Left cardiac atrium (tissue), 4 donors: ENCODE results near the gene SNX25. TPM values are rescaled to one million over a fixed set of nuclear protein-coding genes. Genes with fewer than 3 reads are reported as not detected.
"Not testable (repeated sequence)": the region's sequence is repeated elsewhere in the genome, so short reads cannot be mapped to it uniquely, and the experiment has no call there.

ENCODE experiments used
- ATAC-seq, 2 donors: fragments of 200-7000 bp; cut with Tn5 transposase; one replicate each; pipeline ENCODE4 v1.9.1; 2020; ENCODE audit warnings: mild to moderate bottlenecking in 2 of 2, moderate library complexity in 2 of 2
- DNase-seq: peaks from one replicate; pipeline ENCODE4 v3.0.0-alpha.2; 2020
- intact Hi-C, 2 donors: fragments of 100-400 bp; cut with DNase I; formaldehyde crosslinking; loops; one replicate each; pipeline versions ENCODE4 v1.14.1 to v1.15.1; 2022 to 2023
- total RNA-seq, 2 donors: library from RNA; stranded (reverse); fragmentation: NEBNext Ultra II Directional; extraction: Animal tissue kit (Norgen Biotek cat#: 25700); gene quantifications; one replicate each; pipeline ENCODE4 v1.2.1, GENCODE V29; 2021
- donor health status: DM: no; HTN: yes; CAD: no.
- donor health status: DM: no; HTN: yes; CAD: no; lungs with severe emphysema.
- donor health status: DM: yes; HTN: yes; CAD: no.
- donor health status: Dilated cardiomyopathy.

Gene SNX25
- total RNA-seq, 2 donors from 2014 or later: 15.4 to 16.6 TPM

DNA sequence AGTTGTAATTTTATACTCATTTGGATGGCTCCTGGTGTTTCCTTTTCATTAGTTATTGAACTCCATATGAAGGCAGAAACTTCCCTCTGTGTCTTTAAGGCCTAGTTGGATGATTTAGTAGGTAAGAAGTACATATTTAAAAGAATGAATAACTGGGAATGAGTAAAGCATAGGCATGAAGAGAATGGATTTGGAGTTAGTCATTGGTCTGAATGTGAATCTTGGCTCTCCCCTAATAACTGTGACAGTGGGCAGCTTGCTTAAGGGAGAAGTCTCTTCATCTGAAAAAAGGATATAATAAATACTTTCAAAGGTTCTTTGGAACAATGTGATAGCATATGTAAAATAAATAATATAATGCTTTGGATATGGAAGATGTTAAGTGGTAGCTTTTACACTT lies 13.2 kb downstream of the SNX25 start:
- ATAC-seq (peak in 1 of 2 donors; percentile 33), DNase-seq (no peak)
- intact Hi-C loops: no loop called here

DNA sequence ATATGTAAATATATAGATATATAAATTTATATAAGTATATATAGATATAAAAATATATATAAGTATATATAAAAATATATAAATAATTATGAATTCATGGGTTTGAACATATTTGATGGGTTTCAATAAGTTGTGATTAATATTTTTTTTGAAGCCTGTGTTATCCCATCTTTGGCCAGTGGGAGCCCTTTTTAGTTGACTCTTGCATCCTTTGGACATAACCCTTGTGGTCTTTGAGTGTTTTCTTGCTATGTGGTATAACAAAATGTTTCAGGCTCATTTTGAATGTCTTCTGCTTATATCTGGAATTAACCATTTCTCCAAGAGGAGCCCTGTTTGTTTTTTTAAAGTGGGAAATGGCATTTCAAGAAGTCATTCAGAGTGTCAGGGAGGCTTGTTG lies 15.2 kb downstream of the SNX25 start:
- ATAC-seq: no peak
- no peak for DNase-seq
- intact Hi-C loops: no loop called here

DNA sequence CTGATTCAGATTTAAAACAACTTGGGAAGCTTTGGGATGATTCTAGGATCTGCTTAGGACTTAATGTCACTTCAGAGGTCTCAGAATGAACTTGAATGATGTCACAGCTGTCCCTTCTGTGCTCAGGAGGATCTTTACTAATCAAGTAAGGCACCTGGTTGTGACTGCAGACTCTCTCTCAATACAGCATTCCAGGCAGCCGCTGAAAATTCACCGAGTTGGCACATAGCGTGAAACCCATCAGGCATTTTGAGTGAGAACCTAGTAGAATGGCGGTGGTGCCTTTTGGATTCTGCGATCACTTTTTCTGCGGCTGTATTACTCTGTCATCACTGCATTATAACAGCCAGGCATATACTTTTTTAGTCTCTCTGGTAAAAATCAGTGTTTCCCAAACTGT lies 16.5 kb downstream of the SNX25 start:
- DNase-seq (no peak), ATAC-seq (no peak)
- intact Hi-C loops: no loop called here

DNA sequence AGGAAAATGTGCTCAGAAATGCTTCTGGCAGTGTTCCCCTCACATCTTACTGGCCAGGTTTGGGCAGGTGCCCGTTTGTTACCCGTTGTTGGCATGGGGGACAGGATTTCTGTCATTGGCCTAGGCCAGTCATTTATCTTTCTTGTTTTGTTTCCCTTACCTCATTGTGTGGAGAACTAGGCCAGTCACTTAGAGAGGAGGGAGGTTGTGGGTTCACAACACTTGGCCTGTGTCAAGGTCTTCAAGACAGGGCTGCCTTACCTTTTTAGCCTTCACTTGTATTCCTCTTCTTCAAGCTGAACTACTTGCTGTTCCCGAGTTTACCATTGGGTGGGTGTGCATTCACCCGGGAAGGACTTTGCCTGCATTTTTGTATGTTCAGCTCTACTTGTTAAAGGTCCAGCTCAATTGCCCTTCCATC lies 17.7 kb downstream of the SNX25 start:
- intact Hi-C loops: no loop called here
- DNase-seq (no peak), ATAC-seq (no peak)

DNA sequence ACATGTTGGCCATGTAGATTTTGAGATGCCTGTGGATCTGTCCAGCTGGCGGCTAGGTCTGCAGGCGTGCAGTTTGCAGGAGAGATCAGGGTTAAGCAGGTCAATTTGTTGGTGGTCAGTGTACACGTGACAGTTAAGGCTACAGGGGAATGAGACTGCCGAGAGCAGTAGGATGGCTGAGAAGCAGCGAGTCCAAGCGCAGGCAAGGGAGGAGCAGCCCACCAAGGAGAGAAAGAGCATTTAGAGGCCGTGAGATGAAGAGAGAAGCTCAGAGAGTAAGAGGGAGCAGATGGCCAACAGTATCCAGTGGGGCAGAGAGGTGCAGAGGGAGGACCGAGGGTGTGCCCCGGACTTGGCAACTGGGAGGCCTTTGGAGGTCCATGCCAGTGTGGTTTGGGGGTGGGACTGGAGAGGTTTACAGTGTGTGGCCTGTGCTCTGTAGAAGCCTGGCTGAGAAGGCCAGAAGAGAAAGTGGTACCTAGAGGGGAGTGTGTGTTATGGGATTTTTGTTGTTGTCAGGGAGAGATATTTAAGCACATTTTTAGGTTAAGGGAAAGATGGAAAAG lies 18.4 kb downstream of the SNX25 start:
- intact Hi-C loops: no loop called here
- ATAC-seq (peak in 1 of 2 donors; percentile 27), DNase-seq (no peak)

DNA sequence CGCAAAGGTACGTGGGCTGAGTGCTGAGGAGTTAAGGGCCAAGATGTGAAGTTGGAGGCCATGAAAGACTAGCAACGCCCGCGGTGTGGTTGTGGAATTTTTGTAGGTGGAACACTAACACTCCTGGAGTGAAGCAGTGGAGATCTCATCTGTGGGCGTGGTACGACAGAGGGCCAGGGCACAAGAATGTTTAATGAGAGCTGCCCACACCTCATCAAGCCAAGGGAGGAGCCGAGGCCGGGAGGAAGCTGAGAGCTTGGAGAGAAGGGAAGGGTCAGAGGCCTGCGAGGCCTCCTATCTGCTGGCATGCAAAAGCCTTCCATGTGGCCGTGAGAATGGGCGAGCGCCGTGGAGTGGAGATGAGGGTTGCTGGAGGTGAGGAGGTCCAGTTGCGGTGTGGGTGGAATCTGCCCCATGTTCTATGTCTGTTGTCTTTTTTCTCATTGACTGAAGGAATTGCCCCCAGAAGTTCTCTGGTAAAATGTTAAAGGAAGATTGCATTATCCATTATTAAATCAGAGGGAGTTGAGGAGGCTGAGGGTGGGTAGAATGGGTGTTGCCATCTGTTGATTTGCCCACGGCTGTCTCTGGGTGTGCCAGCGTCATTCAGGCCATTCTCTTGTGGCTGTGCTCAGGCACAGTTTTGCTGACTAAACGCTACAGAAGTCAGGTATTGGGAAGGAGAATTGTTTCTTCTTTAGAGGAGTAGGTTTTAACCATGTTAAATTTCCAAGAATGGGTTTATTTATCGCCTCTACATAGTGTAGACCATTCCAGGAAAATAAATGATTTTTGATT lies 19.8 kb downstream of the SNX25 start:
- DNase-seq: peak; percentile 33
- intact Hi-C loops: no loop called here
- peak; percentile 53 to 93 for ATAC-seq

DNA sequence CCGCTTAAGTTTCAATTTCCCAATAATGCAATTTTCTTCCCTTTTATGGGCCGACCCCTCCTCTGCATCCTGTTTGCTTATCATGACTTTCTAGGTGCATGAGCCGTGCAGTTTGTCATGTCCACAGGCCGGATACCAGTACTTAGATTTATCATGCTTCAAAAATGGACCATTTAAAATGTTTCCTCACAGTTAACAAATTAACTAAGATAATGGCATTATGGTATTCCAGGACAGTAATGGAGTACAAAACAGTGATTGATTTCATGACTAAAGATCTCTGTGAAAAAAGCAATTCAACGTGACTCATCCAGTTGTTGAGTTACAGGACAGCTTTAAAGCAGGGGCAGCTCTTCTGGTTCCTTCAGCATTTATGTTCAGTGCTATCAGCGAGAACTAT lies 23.0 kb downstream of the SNX25 start:
- no peak for DNase-seq

DNA sequence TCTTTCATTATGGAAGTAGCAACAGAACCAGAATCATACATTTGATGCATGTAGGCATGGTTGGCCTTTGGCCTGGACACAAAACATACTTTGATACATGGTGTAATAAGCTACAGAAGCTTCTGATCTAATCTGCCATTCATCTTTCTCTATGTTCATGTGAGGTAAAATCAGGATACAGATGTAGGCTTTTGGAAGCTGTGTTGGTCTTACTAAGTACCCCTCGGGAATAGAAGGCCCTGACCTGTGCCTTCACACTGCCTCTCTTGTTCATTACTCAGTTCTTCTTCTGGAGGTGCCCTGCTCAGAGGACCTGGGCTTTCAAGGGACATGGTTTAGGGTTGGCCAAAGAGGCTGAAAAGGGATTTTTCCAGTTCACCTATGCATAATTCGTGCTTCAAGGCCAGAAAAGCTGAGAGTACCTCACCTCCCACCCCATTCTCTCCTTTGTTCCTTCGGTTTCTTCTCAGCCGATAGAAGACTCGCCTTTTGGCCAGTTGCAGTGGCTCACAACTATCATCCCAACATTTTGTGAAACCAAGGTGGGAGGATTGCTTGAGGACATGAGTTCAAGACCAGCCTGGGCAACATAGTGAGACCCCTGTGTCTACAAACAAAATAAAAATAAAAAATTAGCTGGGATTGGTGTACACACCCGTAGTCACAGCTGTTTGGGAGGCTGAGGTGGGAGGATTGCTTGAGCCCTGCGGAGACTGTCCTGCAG lies 25.9 kb downstream of the SNX25 start:
- no peak for ATAC-seq
- no peak for DNase-seq
- intact Hi-C loops: no loop called here

More for the DNA sequence above, 23.0 kb downstream of the SNX25 start:
- ATAC-seq: no peak
- intact Hi-C loops: no loop called here

DNA sequence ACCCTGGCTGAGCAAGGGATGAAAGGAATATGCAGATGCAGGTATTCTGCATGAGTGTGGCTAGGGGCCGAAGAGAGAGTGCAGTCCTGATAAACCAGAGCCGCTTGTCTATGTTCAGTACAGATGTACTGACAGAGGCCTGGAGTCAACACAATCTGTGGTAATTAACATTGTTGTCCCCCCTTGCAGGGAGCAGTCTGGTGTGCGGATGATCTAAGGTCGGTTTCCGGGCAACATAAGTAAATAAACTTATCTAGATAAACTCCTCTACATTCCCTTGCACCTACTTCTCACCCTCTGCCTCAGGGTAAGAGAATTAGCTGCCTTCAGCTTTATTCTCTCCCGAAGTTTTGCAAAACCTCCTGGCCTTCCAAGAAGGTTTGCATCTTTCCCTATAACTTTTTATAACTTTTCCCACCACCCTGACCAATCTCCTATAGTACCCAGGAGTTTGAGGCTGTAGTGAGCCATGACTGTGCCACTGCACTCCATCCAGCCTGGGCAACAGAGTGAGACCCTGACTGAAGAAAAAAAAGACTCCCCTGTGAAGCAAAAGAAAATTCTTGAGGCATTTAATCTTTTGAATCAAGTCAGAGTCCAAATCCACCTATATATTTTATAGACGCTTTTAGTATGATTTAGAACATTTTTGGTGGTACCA lies 26.6 kb downstream of the SNX25 start:
- ATAC-seq (peak in 1 of 2 donors; percentile 87), DNase-seq (no peak)
- intact Hi-C loops: no loop called here

DNA sequence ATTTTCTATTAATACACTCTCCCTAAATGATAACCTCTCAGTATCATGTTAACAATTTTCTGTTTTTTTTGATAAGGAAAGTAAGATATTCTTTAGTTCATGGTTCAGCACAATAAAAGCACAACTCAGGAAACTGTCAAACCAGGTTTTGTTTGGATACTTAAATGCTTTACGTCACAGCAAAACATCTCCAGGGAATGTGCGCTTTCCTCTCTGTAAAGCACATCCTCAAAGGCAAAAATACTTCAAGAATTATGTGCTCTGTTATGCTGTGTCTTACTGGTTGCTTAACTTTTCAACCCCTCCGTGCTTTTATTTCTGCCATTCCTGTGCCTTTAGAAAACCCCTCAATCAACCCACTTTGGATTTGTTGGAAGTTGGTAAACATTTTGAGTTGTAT lies 27.8 kb downstream of the SNX25 start:
- DNase-seq (no peak), ATAC-seq (peak in 1 of 2 donors; percentile 61)
- intact Hi-C loops: no loop called here

DNA sequence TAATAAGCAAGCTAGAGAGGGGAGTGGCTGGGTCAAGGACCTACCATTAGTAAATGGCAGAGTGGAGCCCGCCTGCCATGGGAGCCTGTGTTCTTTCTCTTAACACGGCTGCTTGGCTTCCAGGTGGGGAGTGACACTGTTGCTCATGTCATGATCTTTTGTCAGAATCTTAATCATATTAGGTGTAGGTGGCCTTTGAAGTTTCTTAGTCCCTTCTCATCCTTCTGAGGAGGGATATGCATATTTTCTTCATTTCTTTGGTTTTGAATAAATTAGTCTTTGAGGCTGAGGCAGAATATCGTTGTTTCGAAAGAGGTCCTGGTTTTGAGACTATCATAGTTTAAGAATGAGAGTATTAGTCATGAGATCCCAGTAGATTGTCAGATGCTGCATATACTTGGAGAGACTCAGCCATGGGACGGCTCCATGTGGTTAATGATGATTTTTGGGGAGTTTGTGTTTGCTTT lies 28.9 kb downstream of the SNX25 start:
- intact Hi-C loops: no loop called here
- DNase-seq (no peak), ATAC-seq (no peak)

DNA sequence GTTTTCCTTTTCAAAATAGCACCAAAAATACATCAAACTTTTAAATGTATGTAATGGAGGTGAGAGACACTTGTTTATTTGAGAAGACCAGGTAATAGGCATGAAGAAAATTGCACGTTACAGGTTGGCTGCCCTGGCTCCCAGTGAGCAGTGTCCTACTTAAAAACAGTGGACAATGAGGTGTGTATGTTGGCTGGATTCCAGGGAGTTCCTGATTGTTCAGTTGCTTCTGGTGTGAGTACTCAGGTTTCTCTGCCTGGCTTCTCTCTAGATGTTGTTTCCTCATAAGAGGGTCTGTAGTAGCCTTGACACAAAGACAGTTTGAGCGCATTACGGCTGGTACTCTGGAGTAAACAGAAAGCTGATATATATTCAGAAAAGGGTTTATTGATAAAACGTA lies 29.4 kb downstream of the SNX25 start:
- DNase-seq (no peak), ATAC-seq (no peak)
- intact Hi-C loops: no loop called here

DNA sequence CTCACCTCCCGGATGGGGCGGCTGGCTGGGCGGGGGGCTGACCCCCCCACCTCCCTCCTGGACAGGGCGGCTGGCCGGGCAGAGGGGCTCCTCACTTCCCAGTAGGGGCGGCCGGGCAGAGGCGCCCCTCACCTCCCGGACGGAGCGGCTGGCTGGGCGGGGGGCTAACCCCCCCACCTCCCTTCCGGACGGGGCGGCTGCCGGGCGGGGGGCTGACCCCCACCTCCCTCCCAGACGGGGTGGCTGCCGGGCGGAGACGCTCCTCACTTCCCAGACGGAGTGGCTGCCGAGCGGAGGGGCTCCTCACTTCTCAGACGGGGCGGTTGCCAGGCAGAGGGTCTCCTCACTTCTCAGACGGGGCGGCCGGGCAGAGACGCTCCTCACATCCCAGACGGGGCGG lies 31.1 kb downstream of the SNX25 start:
- DNase-seq, ATAC-seq, intact Hi-C loops: not testable (repeated sequence)

DNA sequence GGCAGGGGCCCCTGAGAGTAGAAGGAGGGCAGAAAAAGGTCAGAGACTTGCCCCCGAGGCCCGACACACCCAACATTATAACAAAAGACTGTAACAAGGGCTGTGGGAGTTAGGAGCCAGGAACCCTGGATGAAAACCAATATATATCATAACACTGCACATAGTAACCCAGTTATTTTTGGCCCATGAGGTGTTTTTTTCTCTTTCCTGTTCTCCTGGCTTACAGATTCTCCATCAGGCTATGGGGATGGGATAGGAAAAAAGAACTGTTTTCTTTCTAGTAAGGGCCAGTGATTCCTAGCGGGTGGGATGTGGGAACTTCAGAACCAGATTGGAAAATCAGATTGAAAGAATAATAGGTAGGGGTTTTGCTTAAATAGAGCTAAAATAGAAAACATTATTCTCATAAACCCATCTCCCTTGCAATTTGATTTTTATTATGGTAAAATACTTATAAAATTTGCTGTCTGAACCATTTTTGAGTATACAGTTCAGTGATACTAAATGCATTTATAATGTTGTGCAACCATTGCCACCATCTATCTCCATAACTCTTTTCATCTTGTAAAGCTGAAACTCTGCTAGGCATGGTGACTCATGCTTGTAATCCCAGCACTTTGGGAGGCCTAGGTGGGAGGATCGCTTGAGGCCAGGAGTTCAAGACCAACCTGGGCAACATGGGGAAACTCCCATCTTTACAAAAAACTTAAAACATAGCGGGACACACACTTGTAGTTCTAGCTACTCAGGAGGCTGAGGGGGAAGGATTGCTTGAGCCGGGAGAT lies 33.5 kb downstream of the SNX25 start:
- no peak for DNase-seq
- intact Hi-C loops: no loop called here
- no peak for ATAC-seq

DNA sequence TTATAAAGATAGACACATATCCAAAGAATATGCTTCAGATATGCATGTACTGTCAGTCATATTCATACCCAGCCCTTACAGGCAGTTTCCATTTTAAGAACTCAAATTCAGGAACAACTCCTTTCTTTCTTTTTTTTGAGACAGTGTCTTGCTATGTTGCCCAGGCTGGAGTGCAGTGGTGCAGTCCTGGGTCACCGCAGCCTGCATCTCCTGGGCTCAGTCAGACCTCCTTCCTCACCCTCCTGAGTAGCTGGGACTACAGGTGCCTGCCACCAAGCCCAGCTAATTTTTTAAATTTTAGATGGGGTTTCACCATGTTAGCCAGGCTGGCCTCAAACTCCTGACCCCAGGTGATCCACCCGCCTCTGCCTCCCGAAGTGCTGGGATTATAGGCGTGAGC lies 34.5 kb downstream of the SNX25 start:
- ATAC-seq (no peak), DNase-seq (no peak)
- intact Hi-C loops: no loop called here

DNA sequence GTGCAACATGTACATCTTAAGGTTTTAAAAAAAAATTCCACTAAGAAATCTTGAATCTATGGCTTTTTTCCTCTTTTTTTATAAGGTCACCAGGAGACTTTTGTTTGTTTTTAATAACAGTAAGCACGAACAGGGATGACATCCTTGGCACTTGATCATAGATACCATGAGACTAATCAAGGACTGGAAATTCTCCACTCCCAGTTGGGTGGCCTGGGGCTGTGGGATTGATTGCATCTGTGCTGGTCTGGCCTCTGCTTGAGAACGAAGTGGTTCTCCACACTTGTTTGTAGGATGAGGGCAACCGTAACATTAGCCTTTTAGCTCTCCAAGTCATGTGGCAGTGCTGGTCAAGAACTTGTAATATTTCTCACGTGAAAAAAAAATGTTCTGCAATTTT lies 35.4 kb downstream of the SNX25 start:
- no peak for ATAC-seq
- intact Hi-C loops: no loop called here

DNA sequence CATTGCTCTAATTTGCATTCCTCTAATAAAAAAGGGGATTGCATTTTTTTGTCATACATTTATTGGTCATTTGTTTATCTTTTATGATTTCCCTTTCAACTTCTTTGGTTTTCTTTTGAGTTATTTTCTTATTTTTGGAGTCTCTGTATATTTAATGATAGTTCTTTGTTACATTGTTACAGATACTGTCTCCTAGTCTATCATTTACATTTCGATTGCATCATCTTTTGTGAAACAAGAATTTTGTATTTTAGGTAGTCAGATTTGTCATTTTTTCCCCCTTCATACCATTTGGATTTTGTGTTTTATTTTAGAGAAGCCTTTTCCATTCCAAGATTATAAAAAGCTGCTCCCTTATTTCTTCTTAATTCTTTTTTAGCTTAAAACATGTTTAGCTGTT lies 37.1 kb downstream of the SNX25 start:
- ATAC-seq (no peak), DNase-seq (no peak)
- intact Hi-C loops: no loop called here

More for the DNA sequence above, 35.4 kb downstream of the SNX25 start:
- no peak for DNase-seq

DNA sequence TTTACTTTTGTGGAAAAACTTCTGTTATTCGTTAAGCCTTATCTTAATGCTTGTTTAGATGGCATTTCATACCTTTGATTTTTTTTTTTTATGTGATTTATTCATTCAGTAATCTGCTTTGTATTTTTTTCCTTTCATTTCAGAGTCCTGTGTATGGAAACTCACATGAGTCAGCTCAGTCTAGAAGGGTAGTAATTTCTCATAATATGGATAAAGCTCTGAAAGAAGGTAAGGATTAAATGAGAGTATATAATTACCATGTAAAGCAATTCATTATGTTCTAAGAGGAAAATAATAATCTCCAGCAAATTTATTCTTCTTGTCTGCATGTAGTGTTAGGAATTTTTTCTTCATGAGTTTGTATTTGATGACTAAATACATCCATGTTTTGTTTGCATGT lies 37.8 kb downstream of the SNX25 start:
- intact Hi-C loops: no loop called here

More for the DNA sequence above, 37.8 kb downstream of the SNX25 start:
- no peak for ATAC-seq
- no peak for DNase-seq
